DMS79 (cell line): ENCODE data around the gene EXOC3L4.

Source experiments
- DNase-seq: peaks from one replicate; lab custom pipeline; 2025; lab: John Stamatoyannopoulos, UW

EXOC3L4 gene

GRCh38 chr14:103091041-103091882 lies 3.3 kb upstream of the EXOC3L4 start:
- DNase-seq = no peak

GRCh38 chr14:103091883-103092222 lies 2.7 kb upstream of the EXOC3L4 start:
- no peak for DNase-seq

GRCh38 chr14:103093856-103094405 lies 594 bp upstream of the EXOC3L4 start:
- no peak for DNase-seq

GRCh38 chr14:103095210-103095778 lies 769 bp downstream of the EXOC3L4 start:
- DNase-seq = no peak

- DNase-seq = no peak
Observed at GRCh38 chr14:103096387-103096786, 1.9 kb downstream of the EXOC3L4 start.

GRCh38 chr14:103097244-103097993 lies 2.9 kb downstream of the EXOC3L4 start:
- no peak for DNase-seq

- no peak for DNase-seq
Observed at GRCh38 chr14:103097994-103098957, 3.8 kb downstream of the EXOC3L4 start.

- DNase-seq = no peak
Observed at GRCh38 chr14:103099081-103099732, 4.7 kb downstream of the EXOC3L4 start.

GRCh38 chr14:103099733-103100280 lies 5.3 kb downstream of the EXOC3L4 start:
- DNase-seq = no peak

GRCh38 chr14:103100281-103101121 lies 6.0 kb downstream of the EXOC3L4 start:
- no peak for DNase-seq

- DNase-seq = no peak
Observed at GRCh38 chr14:103101257-103101962, 6.9 kb downstream of the EXOC3L4 start.

- no peak for DNase-seq
Observed at GRCh38 chr14:103101963-103102688, 7.6 kb downstream of the EXOC3L4 start.

GRCh38 chr14:103102689-103103260 lies 8.2 kb downstream of the EXOC3L4 start:
- no peak for DNase-seq

GRCh38 chr14:103103461-103104388 lies 9.2 kb downstream of the EXOC3L4 start:
- peak; percentile 57 for DNase-seq

GRCh38 chr14:103104389-103104653 lies 9.8 kb downstream of the EXOC3L4 start:
- no peak for DNase-seq

GRCh38 chr14:103104654-103105452 lies 10.3 kb downstream of the EXOC3L4 start:
- peak; percentile 48 for DNase-seq
